Left renal pelvis (tissue), 4 donors: ENCODE results near the gene NKD1. TPM values are rescaled to one million over a fixed set of nuclear protein-coding genes. Genes with fewer than 3 reads are reported as not detected.

Source experiments
- DNase-seq, 4 donors: peaks; one replicate each; pipeline ENCODE4 v3.0.0-alpha.2; 2013; ENCODE audit warnings: low read depth in 4 of 4, low spot score in 3 of 4
- polyA plus RNA-seq, 4 donors: library from polyadenylated mRNA; unstranded; fragments of 120-200 nt; gene quantifications; one replicate each; pipeline ENCODE4 v1.2.1, GENCODE V29; 2013; ENCODE audit not compliant: insufficient read length in 4 of 4

Gene NKD1
- polyA plus RNA-seq, 4 donors: 8.3 to 13.3 (median 11.9) TPM

- DNase-seq: no peak
Measured at GRCh38 chr16:50681021-50681885, 133.1 kb downstream of the NKD1 start, which contains the start of gene SNX20. Gene SNX20 (minus strand): TSS chr16:50681312. CDS start chr16:50677526, 3,786 bp downstream.

DNA sequence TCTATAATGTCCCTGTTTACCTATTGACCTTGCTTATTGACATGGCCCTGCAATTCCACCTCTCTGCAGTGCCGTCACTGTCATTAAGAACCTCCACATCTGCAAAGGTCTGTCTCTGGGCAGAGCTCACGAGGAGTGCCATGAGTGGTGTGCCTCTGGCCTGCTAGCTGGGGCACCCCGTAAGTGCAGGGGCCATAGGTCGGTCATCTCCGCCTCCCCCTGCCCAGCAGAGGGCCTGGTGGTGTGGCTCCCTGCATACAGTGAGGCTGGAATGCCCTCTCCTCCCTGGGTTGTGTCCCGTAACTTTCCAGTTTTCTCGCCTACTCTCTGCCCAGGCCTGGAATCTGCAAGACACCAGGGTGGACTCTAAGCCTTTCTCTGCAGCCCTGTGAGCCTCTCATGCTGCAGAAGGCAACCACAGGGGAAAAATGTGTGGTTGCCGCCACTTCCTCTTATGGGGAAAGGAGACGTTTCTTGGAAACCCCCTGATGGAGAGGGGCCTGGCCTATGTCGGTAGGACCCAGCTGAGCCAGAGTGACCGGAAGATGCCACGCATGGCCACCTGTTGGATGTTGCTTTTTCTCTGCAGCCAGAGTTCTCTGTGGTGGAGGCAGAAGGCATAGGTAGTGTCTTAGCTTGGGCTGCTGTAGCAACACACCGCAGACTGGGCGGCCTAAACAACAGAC, 135.6 kb downstream of the NKD1 start:
- DNase-seq: no peak

DNA sequence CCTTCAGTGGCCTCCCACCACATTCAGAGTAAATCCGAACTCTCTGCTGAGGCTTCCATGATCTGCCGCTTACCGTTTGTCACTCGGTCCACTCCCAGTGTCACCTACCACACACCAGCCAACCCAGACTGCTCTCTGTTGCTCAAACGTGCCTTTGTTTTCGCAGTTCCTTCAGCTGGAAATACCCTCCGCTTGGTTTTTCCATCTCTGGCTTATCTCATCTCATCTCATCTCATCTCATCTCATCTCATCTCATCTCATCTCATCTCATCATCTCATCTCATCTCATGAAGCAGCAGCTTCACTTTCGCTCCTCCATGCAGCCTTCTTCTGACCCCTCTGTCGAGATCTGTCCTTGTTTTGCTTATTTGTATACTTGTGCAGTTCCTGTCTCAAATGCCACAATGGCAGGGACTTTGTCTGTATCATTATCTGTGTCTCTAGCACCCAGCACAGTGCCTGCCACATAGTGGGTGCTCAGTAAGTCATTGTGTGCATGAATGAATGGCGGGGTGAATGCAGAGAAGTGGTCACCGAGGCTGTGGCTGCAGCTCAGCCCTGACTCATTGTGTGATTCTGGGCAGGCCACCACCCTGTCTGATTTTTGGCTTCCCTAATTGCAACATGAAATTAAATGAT, 136.7 kb downstream of the NKD1 start:
- DNase-seq: no peak

- DNase-seq: no peak
Measured at GRCh38 chr16:50685462-50686063, 137.4 kb downstream of the NKD1 start.

GRCh38 chr16:50688083-50688482, 139.9 kb downstream of the NKD1 start:
- no peak for DNase-seq

- no peak for DNase-seq
Measured at GRCh38 chr16:50688867-50689266, 140.7 kb downstream of the NKD1 start.

- DNase-seq: no peak
Measured at GRCh38 chr16:50690177-50690576, 142.0 kb downstream of the NKD1 start.

DNA sequence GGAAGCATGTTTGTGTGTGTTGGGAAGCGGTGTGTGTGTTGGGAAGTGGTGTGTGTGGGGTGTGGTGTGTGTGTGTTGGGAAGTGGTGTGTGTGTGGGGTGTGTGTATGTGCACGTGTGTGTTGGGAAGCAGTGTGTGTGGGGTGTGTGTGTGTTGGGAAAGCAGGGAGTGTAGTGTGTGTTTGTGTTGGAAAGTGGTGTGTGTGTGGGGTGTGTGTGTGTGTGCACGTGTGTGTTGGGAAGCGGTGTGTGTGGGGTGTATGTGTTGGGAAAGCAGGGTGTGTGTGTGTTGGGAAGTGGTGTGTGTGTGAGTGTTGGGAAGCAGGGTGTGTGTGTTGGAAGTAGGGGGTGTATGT, 144.4 kb downstream of the NKD1 start:
- no peak for DNase-seq

GRCh38 chr16:50692999-50693781, 145.0 kb downstream of the NKD1 start, which contains the start of gene NOD2:
Gene NOD2 (plus strand): TSS chr16:50693606. CDS start chr16:50699496, 5,890 bp downstream.
- no peak for DNase-seq

DNA sequence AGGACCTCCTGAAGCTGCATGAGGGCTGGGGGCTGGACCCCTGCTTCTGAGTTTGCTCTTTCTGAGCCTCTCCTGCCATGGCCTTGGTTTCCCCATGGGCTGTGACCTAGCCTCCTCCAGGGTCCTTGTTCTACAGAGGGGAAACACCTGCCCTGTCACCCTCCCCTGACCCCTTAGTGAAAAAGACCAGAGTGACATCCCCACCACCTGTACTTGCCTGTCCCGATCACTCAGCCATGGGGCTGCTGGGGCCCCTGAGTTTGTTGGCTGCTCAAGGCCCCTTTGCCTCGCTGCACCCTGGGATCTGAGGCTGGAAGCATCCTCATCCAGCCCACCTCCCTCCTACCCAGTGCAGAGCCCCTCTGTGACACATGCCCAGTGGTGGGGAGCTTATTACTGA, 146.0 kb downstream of the NKD1 start:
- no peak for DNase-seq

DNA sequence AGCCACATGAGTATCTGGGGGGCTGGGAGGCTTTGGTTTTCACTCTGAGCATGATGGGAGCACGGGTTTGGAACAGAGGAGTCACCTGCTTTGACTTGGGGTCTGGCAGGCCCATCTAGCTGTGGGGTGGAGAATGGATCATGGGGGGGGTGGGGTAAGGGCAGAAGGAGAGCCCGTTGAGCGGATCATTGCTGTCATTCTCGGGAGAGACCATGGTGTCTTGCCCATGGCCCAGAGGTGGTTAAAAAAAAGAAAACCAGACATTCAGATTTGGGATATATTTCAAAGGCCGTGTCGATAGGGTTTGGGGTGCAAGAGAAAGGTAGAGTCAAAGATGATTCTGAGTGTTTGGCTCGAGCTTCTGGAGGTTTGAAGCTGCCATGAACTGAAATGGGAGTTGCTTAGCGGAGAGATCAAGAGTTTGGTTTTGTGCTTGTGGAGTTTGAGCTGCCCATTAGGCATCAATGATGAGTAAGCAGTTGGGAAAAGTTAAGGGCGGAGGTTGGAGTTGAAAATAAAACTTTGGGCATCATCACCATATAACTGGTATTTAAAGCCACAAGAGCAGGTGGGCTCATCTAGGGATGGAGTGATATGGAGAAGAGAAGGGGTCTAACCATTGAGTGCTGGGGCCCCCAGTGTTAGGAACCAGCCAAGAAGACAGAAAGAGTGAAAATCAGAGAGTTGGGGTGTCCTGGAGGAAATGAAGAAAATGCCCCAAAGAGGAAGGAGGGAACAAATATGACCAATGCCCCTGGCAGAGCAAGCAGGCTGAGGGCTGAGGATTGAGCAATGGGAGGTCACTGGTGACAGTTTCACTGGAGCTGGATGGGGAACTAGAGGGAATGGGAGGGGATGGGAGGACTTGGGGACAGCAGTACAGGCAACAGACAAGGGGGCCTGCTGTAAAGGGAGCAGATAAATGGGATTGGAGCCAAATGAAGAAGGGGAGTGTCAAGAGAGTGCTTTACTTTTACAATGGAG, 147.1 kb downstream of the NKD1 start:
- no peak for DNase-seq

DNA sequence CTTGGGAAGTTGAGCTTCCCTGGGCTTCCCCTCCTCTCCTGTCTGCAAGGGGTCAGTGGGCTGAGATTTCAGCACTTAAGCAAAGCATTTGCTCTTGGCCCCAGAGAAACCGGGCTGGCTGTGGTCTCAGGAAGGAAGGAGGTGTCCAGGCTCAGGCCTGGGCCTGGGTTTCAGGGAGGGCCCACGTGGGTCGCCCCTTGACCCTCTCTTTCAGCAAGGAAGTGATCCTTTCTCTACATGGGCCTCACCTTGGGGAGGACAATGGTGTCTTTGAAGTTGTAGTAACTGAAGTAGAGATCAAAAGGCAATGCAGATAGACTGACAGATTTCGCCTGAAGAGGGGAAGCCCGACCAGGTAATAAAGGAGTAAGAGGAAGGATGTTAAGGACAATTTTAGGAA, 147.9 kb downstream of the NKD1 start:
- no peak for DNase-seq

- DNase-seq: no peak
Measured at GRCh38 chr16:50696575-50697420, 148.6 kb downstream of the NKD1 start.

DNA sequence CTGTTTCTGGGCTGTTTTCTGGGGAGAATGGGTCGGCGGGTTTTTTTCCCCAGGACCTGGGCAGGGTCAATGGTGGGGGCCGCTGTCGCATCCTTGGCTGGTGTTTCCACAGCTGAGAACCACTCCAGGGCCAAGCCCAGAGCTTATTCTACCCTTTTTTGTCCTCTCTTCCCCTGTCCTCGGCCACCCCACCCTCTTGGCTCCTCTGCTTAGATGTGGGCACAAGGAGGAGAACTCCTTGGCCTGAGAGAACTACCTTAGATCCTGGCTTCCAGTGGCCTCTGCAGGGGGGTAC, 149.2 kb downstream of the NKD1 start:
- no peak for DNase-seq

DNA sequence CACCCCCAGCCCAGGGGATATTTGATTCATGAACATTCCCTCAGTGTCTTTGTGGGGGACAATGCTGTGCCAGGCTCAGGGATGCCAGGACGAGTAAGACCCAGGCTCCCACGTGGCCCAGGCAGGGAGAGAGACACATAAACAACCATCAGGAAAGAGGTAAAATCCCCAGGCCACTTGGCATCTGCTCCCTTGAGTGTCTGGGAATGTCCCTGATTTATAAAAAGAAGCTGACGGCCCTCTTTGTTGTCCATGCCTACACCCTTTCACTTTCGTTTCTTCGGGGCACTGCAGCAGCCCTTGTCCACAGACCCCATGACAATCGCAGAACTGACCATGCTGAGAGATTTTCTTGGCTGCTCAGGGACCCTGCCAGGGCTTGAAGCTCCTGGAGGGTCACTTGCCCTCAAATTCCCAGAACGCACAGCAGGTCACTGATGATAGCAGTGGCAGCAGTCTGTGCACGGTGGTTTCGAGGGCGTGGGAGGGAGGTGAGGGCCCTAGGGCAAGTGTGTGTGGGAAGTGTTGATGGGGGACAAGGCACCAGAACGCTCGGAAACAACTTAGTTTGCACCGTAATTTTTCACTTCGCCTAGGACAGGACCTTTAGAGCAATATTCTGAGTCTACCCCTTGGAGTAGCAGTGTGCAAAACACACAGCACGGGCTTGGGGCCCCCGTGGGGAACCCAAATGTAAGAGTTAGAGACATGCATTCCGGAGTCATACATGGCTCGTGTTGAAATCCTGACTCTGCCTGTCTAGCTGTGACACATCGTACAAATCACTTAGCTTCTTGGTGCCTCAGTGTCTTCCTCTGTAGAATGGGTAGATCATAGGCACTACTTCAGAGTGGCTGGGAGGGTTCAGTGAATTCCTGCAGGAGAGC, 149.9 kb downstream of the NKD1 start:
- DNase-seq: no peak
